Spleen (tissue), 11 donors: Measurements from ENCODE around the gene SLC4A7. TPM values are rescaled to one million over a fixed set of nuclear protein-coding genes. Genes with fewer than 3 reads are reported as not detected.

Source experiments
- DNase-seq: peaks from one replicate; pipeline ENCODE4 v3.0.0-alpha.2; 2020
- H3K27ac ChIP-seq, 8 donors: fragments of 200-600 bp; sonication (generic) in 7 of 8; 1 replicate in 4 of 8; 2 replicates in 4 of 8; pipeline versions ENCODE4 v1.5.0 to v1.8.0; 2016 to 2021; ENCODE audit warnings: inconsistent platforms in 4 of 8, mild to moderate bottlenecking in 4 of 8, moderate library complexity in 1 of 8
- H3K27me3 ChIP-seq, 7 donors: fragments of 200-600 bp; sonication (generic) in 6 of 7; replicated peaks in 1 of 7; 1 replicate in 4 of 7; 2 replicates in 3 of 7; pipeline versions ENCODE4 v1.5.0 to v1.8.0; 2016 to 2021; ENCODE audit warnings: inconsistent platforms in 3 of 7, mild to moderate bottlenecking in 1 of 7
- H3K36me3 ChIP-seq, 6 donors: fragments of 200-600 bp; sonication (generic) in 5 of 6; 1 replicate in 4 of 6; 2 replicates in 2 of 6; pipeline versions ENCODE4 v1.5.0 to v1.8.0; 2016 to 2021; ENCODE audit warnings: inconsistent platforms in 2 of 6
- H3K4me1 ChIP-seq, 6 donors: fragments of 200-600 bp; sonication (generic) in 5 of 6; 1 replicate in 3 of 6; 2 replicates in 3 of 6; pipeline versions ENCODE4 v1.5.0 to v1.8.0; 2016 to 2021; ENCODE audit warnings: inconsistent platforms in 3 of 6
- H3K4me3 ChIP-seq, 8 donors: fragments of 200-600 bp; sonication (generic) in 7 of 8; 1 replicate in 4 of 8; 2 replicates in 4 of 8; pipeline versions ENCODE4 v1.5.0 to v1.8.0; 2016 to 2021; ENCODE audit warnings: inconsistent platforms in 4 of 8, mild to moderate bottlenecking in 4 of 8, moderate library complexity in 2 of 8
- H3K9me3 ChIP-seq, 8 donors: fragments of 200-600 bp; sonication (generic) in 7 of 8; 1 replicate in 4 of 8; 2 replicates in 4 of 8; pipeline versions ENCODE4 v1.5.0 to v1.8.0; 2016 to 2021; ENCODE audit warnings: inconsistent platforms in 4 of 8
- CTCF ChIP-seq, 11 experiments: fragments of 200-600 bp in 7 of 11; fragments of 450-650 bp in 4 of 11; sonication (generic) in 4 of 11; IDR thresholded peaks in 8 of 11; conservative IDR thresholded peaks in 3 of 11; 1 replicate in 7 of 11; 2 replicates in 4 of 11; pipeline versions ENCODE4 v1.4.0 to v1.8.0; 2016 to 2021; ENCODE audit warnings: antibody characterized with exemption in 11 of 11, inconsistent platforms in 4 of 11, mild to moderate bottlenecking in 1 of 11
- POLR2A ChIP-seq, 3 donors: fragments of 450-650 bp; IDR thresholded peaks; one replicate each; pipeline ENCODE4 v1.5.1; 2017; ENCODE audit warnings: antibody characterized with exemption in 3 of 3, mild to moderate bottlenecking in 1 of 3
- POLR2AphosphoS5 ChIP-seq, 3 donors: sonication (generic); formaldehyde crosslinking; IDR thresholded peaks; one replicate each; pipeline ENCODE4 v1.5.1; 2017; ENCODE audit warnings: antibody characterized with exemption in 3 of 3
- WGBS, 5 donors: extraction: QIAGEN DNeasy Blood & Tissue Kit in 3 of 5; methylation state at CpG; one replicate each; pipeline versions ENCODE4 v1.1.5 to v1.1.7; 2013 to 2018; 5-methylcytosine and 5-hydroxymethylcytosine counted together
- intact Hi-C: fragments of 100-400 bp; cut with DNase I; formaldehyde crosslinking; loops from one replicate; pipeline ENCODE4 v1.15.0; 2023; ENCODE audit warnings: low total_unique reads
- polyA plus RNA-seq, 3 donors: library from polyadenylated mRNA; stranded (reverse); fragments of 200-250 nt; gene quantifications; one replicate each; pipeline ENCODE4 v1.2.1, GENCODE V29; 2013
- total RNA-seq, 7 donors: library from RNA; depleted of rRNA in 3 of 7; stranded (reverse); fragments of >200 nt in 3 of 7; fragmentation: NEBNext Ultra II Directional in 4 of 7; extraction: Animal tissue kit (Norgen Biotek cat#: 25700) in 4 of 7; gene quantifications; one replicate each; pipeline versions ENCODE4 v1.1.0 to v1.2.1, GENCODE V29; 2016 to 2021
- donor health status: healthy with polysubstance abuse.
- donor health status: DM: no; HTN: no; CAD: no; lungs with moderate emphysema.
- donor health status: DM: no; HTN: no; CAD: no.
- donor health status: Bipolar disorder and iron deficiency.
- donor health status: healthy.
- donor health status: DM: no; HTN: no; CAD: no.
- donor health status: DM: yes; HTN: yes; CAD: no.

SLC4A7 gene
- total and polyA plus RNA-seq, 10 donors, result 5.7 to 62.3 (median 38.9) TPM

DNA sequence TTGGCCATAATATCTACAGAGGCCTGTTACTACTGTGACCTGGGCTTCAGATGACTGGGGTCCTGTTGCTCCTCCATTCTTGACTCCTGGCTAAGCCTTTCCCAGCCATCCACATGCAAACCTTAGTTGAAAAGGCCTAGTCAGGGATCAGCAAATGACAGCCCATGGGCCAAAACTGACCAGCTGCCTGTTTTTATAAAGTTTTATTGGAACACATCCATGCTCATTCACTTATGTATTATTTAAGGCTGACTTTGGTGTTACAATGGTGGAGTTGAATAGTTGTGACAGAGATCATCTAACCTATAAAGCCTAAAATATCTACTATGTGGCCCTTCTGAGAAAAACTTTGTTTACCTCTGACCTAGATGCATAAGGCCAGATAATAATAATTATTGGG is 16.8 kb upstream of the SLC4A7 start:
- intact Hi-C loops, result no loop called here
- no peak for TF ChIP-seq CTCF (IDR thresholded peaks at IDR 0.05 in 8 of 11, conservative IDR thresholded peaks at IDR 0.05 in 3 of 11)
- TF ChIP-seq POLR2A (IDR thresholded peaks at IDR 0.05), result no peak
- no peak for TF ChIP-seq POLR2AphosphoS5 (IDR thresholded peaks at IDR 0.05)
- DNase-seq, result no peak
- no peak overlapping the region for H3K4me3 ChIP-seq
- H3K27ac ChIP-seq, result no peak overlapping the region
- no peaks in the 10 kb centered on the region for H3K27me3 ChIP-seq
- no peaks in the 10 kb centered on the region for H3K4me1 ChIP-seq
- H3K9me3 ChIP-seq, result no peaks in the 10 kb centered on the region
- no peaks in the 10 kb centered on the region for H3K36me3 ChIP-seq

DNA sequence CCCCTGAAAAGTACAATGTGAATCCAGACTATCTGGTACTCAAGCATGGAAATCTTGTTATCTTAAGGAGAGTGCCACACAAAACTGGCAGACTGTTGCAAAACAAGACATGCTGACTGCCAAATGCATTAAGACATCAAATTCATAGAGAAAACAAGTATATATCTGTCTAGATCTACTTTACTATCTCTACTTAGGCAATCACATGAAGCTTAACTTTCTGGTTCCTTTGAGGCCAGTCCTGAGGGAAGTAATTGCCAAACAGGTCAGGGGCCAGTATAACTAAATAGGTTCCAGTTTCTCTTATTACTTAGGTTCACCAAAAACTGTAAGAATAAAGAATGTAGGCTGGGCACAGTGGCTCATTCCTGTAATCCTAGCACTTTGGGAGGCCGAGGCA is 15.9 kb upstream of the SLC4A7 start:
- no peaks in the 10 kb centered on the region for H3K4me1 ChIP-seq
- no peak for DNase-seq
- no peaks in the 10 kb centered on the region for H3K36me3 ChIP-seq
- H3K27me3 ChIP-seq, result no peaks in the 10 kb centered on the region
- no peak overlapping the region for H3K27ac ChIP-seq
- TF ChIP-seq POLR2A (IDR thresholded peaks at IDR 0.05), result no peak
- TF ChIP-seq CTCF (IDR thresholded peaks at IDR 0.05 in 8 of 11, conservative IDR thresholded peaks at IDR 0.05 in 3 of 11), result no peak
- TF ChIP-seq POLR2AphosphoS5 (IDR thresholded peaks at IDR 0.05), result no peak
- no peak overlapping the region for H3K4me3 ChIP-seq
- H3K9me3 ChIP-seq, result no peaks in the 10 kb centered on the region
- intact Hi-C loops, result no loop called here
- WGBS, 5 donors, result 85 to 100% (median 96%) methylated on average over 1 of the region's 1 CpG

GRCh38 chr3:27494784-27495183 is 10.6 kb upstream of the SLC4A7 start:
- TF ChIP-seq POLR2AphosphoS5 (IDR thresholded peaks at IDR 0.05), result no peak
- no peak for TF ChIP-seq CTCF (IDR thresholded peaks at IDR 0.05 in 8 of 11, conservative IDR thresholded peaks at IDR 0.05 in 3 of 11)
- no peak for TF ChIP-seq POLR2A (IDR thresholded peaks at IDR 0.05)
- Histone ChIP-seq H3K9me3 (no peaks in the 10 kb centered on the region), H3K36me3 (no peaks in the 10 kb centered on the region), H3K4me3 (no peak overlapping the region), H3K4me1 (no peaks in the 10 kb centered on the region), H3K27me3 (no peaks in the 10 kb centered on the region), H3K27ac (no peak overlapping the region)
- DNase-seq, result no peak
- intact Hi-C loops, result no loop called here

- DNase-seq, result no peak
- intact Hi-C loops, result no loop called here
- Histone ChIP-seq H3K9me3 (no peaks in the 10 kb centered on the region), H3K27ac (no peak overlapping the region), H3K4me3 (no peak overlapping the region), H3K4me1 (peaks cover 0 to 17% (median 6%) of the 10 kb centered on the region in 6 donors), H3K27me3 (no peaks in the 10 kb centered on the region), H3K36me3 (no peaks in the 10 kb centered on the region)
- WGBS, 5 donors, result 90 to 100% (median 96%) methylated on average over 2 of the region's 2 CpGs
- no peak for TF ChIP-seq CTCF (IDR thresholded peaks at IDR 0.05 in 8 of 11, conservative IDR thresholded peaks at IDR 0.05 in 3 of 11)
- no peak for TF ChIP-seq POLR2AphosphoS5 (IDR thresholded peaks at IDR 0.05)
- TF ChIP-seq POLR2A (IDR thresholded peaks at IDR 0.05), result no peak
Measured at GRCh38 chr3:27488821-27489220, 4.6 kb upstream of the SLC4A7 start.
